RWPE1 (cell line): ENCODE data around the gene APEH.

Source experiments
- CTCF ChIA-PET: fragments of 350-600 bp; sonication (Branson Sonifier 250); formaldehyde crosslinking; extraction: SDS; loops from one replicate; lab custom pipeline; 2021; lab: Yijun Ruan, JAX
- POLR2A ChIA-PET: fragments of 400-600 bp; formaldehyde crosslinking; extraction: SDS; loops from one replicate; lab custom pipeline; 2020; ENCODE audit warnings: antibody characterized with exemption; ENCODE audit not compliant: low non-redundant PET; lab: Yijun Ruan, JAX
- DNase-seq: peaks from one replicate; pipeline ENCODE4 v3.0.0; 2012; ENCODE audit warnings: low spot score
- H3K27ac ChIP-seq: fragments of 450-650 bp; 2 replicates; pipeline ENCODE4 v1.5.1; 2017
- TF ChIP-seq, protein P1 (sequence below): fragments of 450-650 bp; conservative IDR thresholded peaks from 2 replicates; pipeline ENCODE4 v1.5.1; 2017; ENCODE audit warnings: low read depth, mild to moderate bottlenecking

Gene APEH

DNA sequence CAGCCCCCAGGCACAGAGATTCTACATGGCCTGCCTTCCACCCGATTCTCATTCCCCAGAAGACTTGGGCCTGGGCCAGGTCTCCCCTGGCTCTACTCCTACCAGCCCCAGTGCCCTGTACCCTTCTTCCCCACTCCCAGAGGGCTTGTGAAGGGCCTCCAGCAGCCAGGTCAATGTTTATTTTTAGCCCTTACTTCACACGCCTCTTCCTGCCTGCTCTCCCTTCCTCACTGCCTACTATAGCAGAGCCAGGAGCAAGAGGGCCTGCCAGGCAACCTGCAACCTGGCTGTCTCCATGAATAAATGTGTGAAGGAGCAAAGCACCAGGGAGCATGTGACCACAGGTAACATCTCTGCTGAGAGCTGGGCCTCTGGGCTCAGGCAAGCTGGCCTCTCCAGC is 26.4 kb upstream of the APEH start:
- H3K27ac ChIP-seq = no peak overlapping the region
- TF ChIP-seq, protein P1, sequence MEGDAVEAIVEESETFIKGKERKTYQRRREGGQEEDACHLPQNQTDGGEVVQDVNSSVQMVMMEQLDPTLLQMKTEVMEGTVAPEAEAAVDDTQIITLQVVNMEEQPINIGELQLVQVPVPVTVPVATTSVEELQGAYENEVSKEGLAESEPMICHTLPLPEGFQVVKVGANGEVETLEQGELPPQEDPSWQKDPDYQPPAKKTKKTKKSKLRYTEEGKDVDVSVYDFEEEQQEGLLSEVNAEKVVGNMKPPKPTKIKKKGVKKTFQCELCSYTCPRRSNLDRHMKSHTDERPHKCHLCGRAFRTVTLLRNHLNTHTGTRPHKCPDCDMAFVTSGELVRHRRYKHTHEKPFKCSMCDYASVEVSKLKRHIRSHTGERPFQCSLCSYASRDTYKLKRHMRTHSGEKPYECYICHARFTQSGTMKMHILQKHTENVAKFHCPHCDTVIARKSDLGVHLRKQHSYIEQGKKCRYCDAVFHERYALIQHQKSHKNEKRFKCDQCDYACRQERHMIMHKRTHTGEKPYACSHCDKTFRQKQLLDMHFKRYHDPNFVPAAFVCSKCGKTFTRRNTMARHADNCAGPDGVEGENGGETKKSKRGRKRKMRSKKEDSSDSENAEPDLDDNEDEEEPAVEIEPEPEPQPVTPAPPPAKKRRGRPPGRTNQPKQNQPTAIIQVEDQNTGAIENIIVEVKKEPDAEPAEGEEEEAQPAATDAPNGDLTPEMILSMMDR = no peak
- ChIA-PET POLR2A (no interaction called here), CTCF (no interaction called here)
- DNase-seq = no peak

DNA sequence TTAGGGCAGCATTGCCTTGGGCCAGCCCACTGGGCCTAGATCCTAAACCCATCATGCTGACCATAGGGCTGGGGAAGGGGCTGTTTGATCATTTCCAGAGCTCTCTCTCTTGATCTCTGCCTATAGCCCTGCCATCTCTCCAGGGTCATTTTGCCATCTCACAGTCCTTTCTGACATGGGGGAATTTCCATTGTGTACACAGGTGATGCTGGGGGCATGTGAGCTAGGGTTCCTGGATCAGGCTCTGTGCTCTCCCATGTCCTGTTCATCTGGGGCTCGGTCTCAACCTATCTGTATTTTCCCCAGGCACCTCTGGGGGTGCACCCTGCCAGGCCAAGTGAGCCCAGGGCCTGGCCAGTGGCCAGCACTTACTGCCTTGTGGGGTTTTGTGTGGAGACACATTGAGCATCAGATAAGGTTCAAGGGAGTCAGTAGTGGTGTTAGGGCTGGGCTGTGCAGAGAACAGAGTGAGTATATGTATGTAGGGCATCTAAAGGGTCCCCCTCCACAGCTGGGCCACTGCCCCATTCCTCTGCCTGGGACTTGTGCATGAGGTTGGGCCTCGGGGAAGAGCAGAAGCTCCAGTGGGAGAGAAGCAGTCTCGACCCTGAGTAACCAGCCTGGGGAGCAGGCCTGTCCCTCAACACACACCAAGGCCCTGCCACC is 25.7 kb upstream of the APEH start:
- ChIA-PET CTCF (no interaction called here), POLR2A (no interaction called here)
- TF ChIP-seq, protein P1 = no peak
- DNase-seq = no peak
- no peak overlapping the region for H3K27ac ChIP-seq

DNA sequence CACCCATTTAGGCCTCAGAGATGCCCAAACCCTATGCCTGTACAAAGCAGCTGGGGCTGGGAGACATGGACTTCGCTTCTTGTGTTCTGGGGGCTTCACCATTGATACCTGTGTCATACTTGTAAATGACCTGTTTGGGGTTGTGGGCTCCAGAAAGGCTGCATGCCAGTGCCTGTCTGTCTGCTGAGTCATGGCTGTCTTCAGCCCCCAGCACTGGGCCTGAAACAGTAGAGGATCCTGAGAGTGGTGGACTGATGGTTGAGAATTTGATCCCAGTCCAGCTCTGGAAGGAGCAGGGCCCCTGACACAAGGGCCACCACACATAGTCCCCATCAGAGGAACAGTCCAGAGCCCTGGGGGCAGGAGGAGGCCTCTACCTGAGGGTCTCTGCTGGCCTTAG is 24.6 kb upstream of the APEH start:
- peak overlapping the region; percentile 15; the same call in 1 of the 2 replicates for H3K27ac ChIP-seq
- ChIA-PET CTCF (no interaction called here), POLR2A (no interaction called here)

DNA sequence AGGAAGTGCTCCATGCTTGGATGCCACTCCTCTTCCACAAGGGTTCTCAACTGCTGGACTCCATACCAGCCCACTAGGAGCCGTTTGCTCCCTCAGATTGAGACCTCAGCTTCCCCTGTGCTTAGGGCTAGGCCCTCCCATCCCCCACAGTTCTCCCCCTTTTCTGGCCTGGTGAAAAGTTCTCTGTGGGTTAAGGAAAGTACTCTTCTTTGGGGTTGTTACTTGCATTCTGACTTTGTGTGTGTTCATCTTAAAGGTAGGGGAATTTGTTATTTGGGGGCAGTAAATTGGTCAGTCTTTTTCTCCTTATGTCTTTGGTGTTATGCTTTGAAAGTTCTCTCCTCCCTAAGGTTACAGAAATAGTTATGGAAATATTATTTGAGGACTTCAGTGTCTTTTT is 24.0 kb upstream of the APEH start:
- ChIA-PET CTCF (no interaction called here), POLR2A (no interaction called here)
- TF ChIP-seq, protein P1 = no peak
- no peak overlapping the region for H3K27ac ChIP-seq
- DNase-seq = no peak

More for the DNA sequence above, 24.6 kb upstream of the APEH start:
- TF ChIP-seq, protein P1 = no peak
- no peak for DNase-seq

DNA sequence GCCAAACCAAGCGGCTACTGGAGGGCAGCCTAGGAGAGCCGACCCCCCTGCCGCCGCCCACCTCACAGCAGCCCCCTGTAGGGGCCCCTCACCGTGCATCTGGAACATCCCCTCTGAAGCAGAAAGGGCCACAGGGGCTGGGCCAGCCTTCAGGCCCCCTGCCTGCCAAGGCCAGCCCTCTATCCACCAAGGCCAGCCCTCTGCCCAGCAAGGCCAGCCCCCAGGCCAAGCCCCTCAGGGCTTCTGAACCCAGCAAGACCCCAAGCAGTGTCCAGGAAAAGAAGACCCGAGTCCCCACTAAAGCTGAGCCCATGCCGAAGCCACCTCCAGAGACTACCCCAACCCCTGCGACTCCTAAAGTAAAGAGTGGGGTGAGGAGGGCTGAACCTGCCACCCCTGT is 23.5 kb upstream of the APEH start:
- TF ChIP-seq, protein P1 = no peak
- H3K27ac ChIP-seq = no peak overlapping the region
- ChIA-PET POLR2A (no interaction called here), CTCF (no interaction called here)
- no peak for DNase-seq

GRCh38 chr3:49652218-49652902 is 21.8 kb upstream of the APEH start:
- no peak overlapping the region for H3K27ac ChIP-seq
- no peak for DNase-seq
- TF ChIP-seq, protein P1 = no peak
- POLR2A ChIA-PET = no interaction called here
- CTCF ChIA-PET = no interaction called here
